ENCODE results near the gene ABCG4.
A peak's percentile ranks its signal among the peaks of the same experiment; 100 is the strongest.

The ABCG4 gene

GRCh38 chr11:119116235-119116594 is 32.6 kb upstream of the ABCG4 start:
- H3K4me3 ChIP-seq (ENCODE audit: low read depth, low read length) = no peak overlapping the region
- TF ChIP-seq CTCF (IDR thresholded peaks at IDR 0.05; ENCODE audit: insufficient read depth, low read depth, low read length, missing control alignments) = no peak
- no peak for DNase-seq (ENCODE audit: low read depth)

- TF ChIP-seq CTCF (IDR thresholded peaks at IDR 0.05; ENCODE audit: insufficient read depth, low read depth, low read length, missing control alignments) = no peak
- no peak for DNase-seq (ENCODE audit: low read depth)
- no peak overlapping the region for H3K4me3 ChIP-seq (ENCODE audit: low read depth, low read length)
Measured at GRCh38 chr11:119116601-119117000, 32.3 kb upstream of the ABCG4 start.

- DNase-seq (ENCODE audit: low read depth) = no peak
- TF ChIP-seq CTCF (IDR thresholded peaks at IDR 0.05; ENCODE audit: insufficient read depth, low read depth, low read length, missing control alignments) = no peak
Measured at GRCh38 chr11:119117004-119117706, 31.7 kb upstream of the ABCG4 start.

GRCh38 chr11:119118227-119118626 is 30.6 kb upstream of the ABCG4 start:
- H3K4me3 ChIP-seq (ENCODE audit: low read depth, low read length) = no peak overlapping the region
- no peak for DNase-seq (ENCODE audit: low read depth)
- no peak for TF ChIP-seq CTCF (IDR thresholded peaks at IDR 0.05; ENCODE audit: insufficient read depth, low read depth, low read length, missing control alignments)

More at GRCh38 chr11:119117004-119117706, 31.7 kb upstream of the ABCG4 start:
- no peak overlapping the region for H3K4me3 ChIP-seq (ENCODE audit: low read depth, low read length)

GRCh38 chr11:119118946-119119345 is 29.9 kb upstream of the ABCG4 start:
- DNase-seq (ENCODE audit: low read depth) = no peak
- TF ChIP-seq CTCF (IDR thresholded peaks at IDR 0.05; ENCODE audit: insufficient read depth, low read depth, low read length, missing control alignments) = no peak
- no peak overlapping the region for H3K4me3 ChIP-seq (ENCODE audit: low read depth, low read length)

- DNase-seq (ENCODE audit: low read depth) = no peak
- peak overlapping the region; percentile 58 for H3K4me3 ChIP-seq (ENCODE audit: low read depth, low read length)
- TF ChIP-seq CTCF (IDR thresholded peaks at IDR 0.05; ENCODE audit: insufficient read depth, low read depth, low read length, missing control alignments) = no peak
Measured at GRCh38 chr11:119120639-119121007, 28.2 kb upstream of the ABCG4 start.

Measured in GM12865 (cell line).